Measurements from ENCODE around the gene ARID1B. TPM values are rescaled to one million over a fixed set of nuclear protein-coding genes. Genes with fewer than 3 reads are reported as not detected.

Gene ARID1B
- total RNA-seq, 1 donor from 2014 or later = 16.3 TPM

GRCh38 chr6:157104803-157105202 lies 327.6 kb downstream of the ARID1B start:
- Histone ChIP-seq H3K4me3 (ENCODE audit: low read depth, low read length) (no peak overlapping the region), H3K27me3 (ENCODE audit: control insufficient read depth, insufficient read depth, low read length) (no peaks in the 10 kb centered on the region), H3K36me3 (ENCODE audit: control insufficient read depth, insufficient read depth, low read length) (no peaks in the 10 kb centered on the region)
- DNase-seq (ENCODE audit: low read depth) (no peak), FAIRE-seq (no peak)
- no peak for TF ChIP-seq CTCF (IDR thresholded peaks at IDR 0.05; ENCODE audit: insufficient read depth, low read length, severe bottlenecking)

- no peaks in the 10 kb centered on the region for H3K27me3 ChIP-seq (ENCODE audit: control insufficient read depth, insufficient read depth, low read length)
- no peak overlapping the region for H3K4me3 ChIP-seq (ENCODE audit: low read depth, low read length)
- no peak for TF ChIP-seq CTCF (IDR thresholded peaks at IDR 0.05; ENCODE audit: insufficient read depth, low read length, severe bottlenecking)
- peaks cover 6% of the 10 kb centered on the region for H3K36me3 ChIP-seq (ENCODE audit: control insufficient read depth, insufficient read depth, low read length)
- no peak for FAIRE-seq
- DNase-seq (ENCODE audit: low read depth) = peak; percentile 93
Measured at GRCh38 chr6:157106487-157106886, 329.3 kb downstream of the ARID1B start.

GRCh38 chr6:157107571-157107914 lies 330.4 kb downstream of the ARID1B start:
- FAIRE-seq (no peak), DNase-seq (ENCODE audit: low read depth) (no peak)
- Histone ChIP-seq H3K27me3 (ENCODE audit: control insufficient read depth, insufficient read depth, low read length) (no peaks in the 10 kb centered on the region), H3K36me3 (ENCODE audit: control insufficient read depth, insufficient read depth, low read length) (peaks cover 6% of the 10 kb centered on the region), H3K4me3 (ENCODE audit: low read depth, low read length) (no peak overlapping the region)
- no peak for TF ChIP-seq CTCF (IDR thresholded peaks at IDR 0.05; ENCODE audit: insufficient read depth, low read length, severe bottlenecking)

- DNase-seq (ENCODE audit: low read depth) (peak; percentile 97), FAIRE-seq (no peak)
- TF ChIP-seq CTCF (IDR thresholded peaks at IDR 0.05; ENCODE audit: insufficient read depth, low read length, severe bottlenecking) = no peak
- no peaks in the 10 kb centered on the region for H3K27me3 ChIP-seq (ENCODE audit: control insufficient read depth, insufficient read depth, low read length)
- no peak overlapping the region for H3K4me3 ChIP-seq (ENCODE audit: low read depth, low read length)
- H3K36me3 ChIP-seq (ENCODE audit: control insufficient read depth, insufficient read depth, low read length) = peaks cover 6% of the 10 kb centered on the region
Measured at GRCh38 chr6:157107915-157108651, 330.9 kb downstream of the ARID1B start.

GRCh38 chr6:157108923-157109322 lies 331.7 kb downstream of the ARID1B start:
- Histone ChIP-seq H3K36me3 (ENCODE audit: control insufficient read depth, insufficient read depth, low read length) (peaks cover 6% of the 10 kb centered on the region), H3K27me3 (ENCODE audit: control insufficient read depth, insufficient read depth, low read length) (no peaks in the 10 kb centered on the region), H3K4me3 (ENCODE audit: low read depth, low read length) (no peak overlapping the region)
- TF ChIP-seq CTCF (IDR thresholded peaks at IDR 0.05; ENCODE audit: insufficient read depth, low read length, severe bottlenecking) = no peak
- no peak for DNase-seq (ENCODE audit: low read depth)
- FAIRE-seq = no peak

- no peak for DNase-seq (ENCODE audit: low read depth)
- Histone ChIP-seq H3K27me3 (ENCODE audit: control insufficient read depth, insufficient read depth, low read length) (no peaks in the 10 kb centered on the region), H3K4me3 (ENCODE audit: low read depth, low read length) (no peak overlapping the region), H3K36me3 (ENCODE audit: control insufficient read depth, insufficient read depth, low read length) (peaks cover 6% of the 10 kb centered on the region)
- no peak for FAIRE-seq
- no peak for TF ChIP-seq CTCF (IDR thresholded peaks at IDR 0.05; ENCODE audit: insufficient read depth, low read length, severe bottlenecking)
Measured at GRCh38 chr6:157110607-157111006, 333.4 kb downstream of the ARID1B start.
